Activated CD4-positive, alpha-beta T cell treated with anti-CD3 and anti-CD28 coated beads, Interleukin-2, amount 50 U/mL, for 1 hour (primary cell): ENCODE results near the gene AK4.

Experiments
- DNase-seq: peaks from one replicate; pipeline ENCODE4 v3.0.0-alpha.2; 2020

The AK4 gene

GRCh38 chr1:65178235-65178634 lies 30.2 kb downstream of the AK4 start:
- no peak for DNase-seq

GRCh38 chr1:65179148-65179547 lies 31.1 kb downstream of the AK4 start:
- DNase-seq: no peak

- no peak for DNase-seq
Observed at GRCh38 chr1:65180977-65181376, 33.0 kb downstream of the AK4 start.

GRCh38 chr1:65182658-65183268 lies 34.8 kb downstream of the AK4 start:
- no peak for DNase-seq

- DNase-seq: no peak
Observed at GRCh38 chr1:65189576-65190115, 41.6 kb downstream of the AK4 start.

- DNase-seq: no peak
Observed at GRCh38 chr1:65190229-65190628, 42.2 kb downstream of the AK4 start.

- DNase-seq: no peak
Observed at GRCh38 chr1:65193129-65193695, 45.2 kb downstream of the AK4 start.

GRCh38 chr1:65195495-65196417 lies 47.8 kb downstream of the AK4 start:
- no peak for DNase-seq

GRCh38 chr1:65196926-65197325 lies 48.9 kb downstream of the AK4 start:
- DNase-seq: no peak

GRCh38 chr1:65197636-65198035 lies 49.6 kb downstream of the AK4 start:
- DNase-seq: no peak

- no peak for DNase-seq
Observed at GRCh38 chr1:65198096-65198495, 50.1 kb downstream of the AK4 start.

GRCh38 chr1:65200411-65200810 lies 52.4 kb downstream of the AK4 start:
- DNase-seq: no peak

GRCh38 chr1:65206836-65207235 lies 58.8 kb downstream of the AK4 start:
- DNase-seq: no peak

- DNase-seq: no peak
Observed at GRCh38 chr1:65207317-65207716, 59.3 kb downstream of the AK4 start.

- DNase-seq: no peak
Observed at GRCh38 chr1:65208563-65208973, 60.6 kb downstream of the AK4 start.

GRCh38 chr1:65209005-65209885 lies 61.2 kb downstream of the AK4 start:
- no peak for DNase-seq

- no peak for DNase-seq
Observed at GRCh38 chr1:65210325-65210724, 62.3 kb downstream of the AK4 start.

GRCh38 chr1:65211331-65211730 lies 63.3 kb downstream of the AK4 start:
- DNase-seq: no peak

GRCh38 chr1:65213271-65214023 lies 65.4 kb downstream of the AK4 start:
- no peak for DNase-seq

GRCh38 chr1:65214340-65215027 lies 66.5 kb downstream of the AK4 start:
- no peak for DNase-seq

- DNase-seq: no peak
Observed at GRCh38 chr1:65216989-65217388, 69.0 kb downstream of the AK4 start.
